ENCODE measurements around the gene SCAF11.

DNA sequence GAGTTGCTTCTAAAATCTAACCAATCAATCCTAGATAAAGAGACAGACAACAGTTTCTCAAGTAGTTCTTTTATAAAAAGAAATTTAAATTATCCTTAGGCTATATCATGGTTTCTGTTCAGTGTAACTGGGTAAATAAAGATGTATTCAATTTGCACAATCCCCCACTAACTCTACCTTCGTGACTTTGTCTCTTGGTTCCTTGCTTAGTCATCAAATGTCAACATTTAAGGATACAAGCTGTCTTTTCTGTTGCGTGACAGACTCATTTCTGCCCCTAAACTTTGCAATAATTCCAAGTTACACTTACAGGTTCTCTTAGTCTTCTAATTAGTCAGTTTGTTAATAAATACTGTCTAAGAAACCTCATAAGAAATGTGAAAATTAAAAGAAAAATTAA is 50.6 kb downstream of the SCAF11 start:
- TF ChIP-seq YY1 (IDR thresholded peaks at IDR 0.05; ENCODE audit: insufficient read depth, insufficient read length), result no peak
- no peak for TF ChIP-seq ZNF274 (IDR thresholded peaks at IDR 0.05; ENCODE audit: low read depth, low read length)
